IPS-18c (cell line): Measurements from ENCODE around the gene FOXE3.
"Not testable (repeated sequence)": the region's sequence is repeated elsewhere in the genome, so short reads cannot be mapped to it uniquely, and the experiment has no call there.

Source experiments
- H3K4me3 ChIP-seq: 2 replicates; pipeline ENCODE4 v1.7.0; 2013; ENCODE audit warnings: low read depth, mild to moderate bottlenecking, low read length, moderate library complexity; ENCODE audit not compliant: insufficient read depth
- H3K9me3 ChIP-seq: one replicate; pipeline ENCODE4 v1.6.1; 2013; ENCODE audit warnings: mild to moderate bottlenecking, low read length, moderate library complexity; ENCODE audit not compliant: control insufficient read depth, insufficient read depth

Gene FOXE3

GRCh38 chr1:47457547-47457946 is 41.5 kb downstream of the FOXE3 start:
- not testable (repeated sequence) for H3K9me3 ChIP-seq, H3K4me3 ChIP-seq

- Histone ChIP-seq H3K4me3 (peak overlapping the region; percentile 4; the same call in 1 of the 2 replicates), H3K9me3 (no peaks in the 10 kb centered on the region)
These were observed 43.2 kb downstream of the FOXE3 start for GRCh38 chr1:47459253-47459788.

- Histone ChIP-seq H3K9me3 (no peaks in the 10 kb centered on the region), H3K4me3 (no peak overlapping the region)
These were observed 44.0 kb downstream of the FOXE3 start for GRCh38 chr1:47460040-47460439.

GRCh38 chr1:47460456-47460855 is 44.4 kb downstream of the FOXE3 start:
- no peaks in the 10 kb centered on the region for H3K9me3 ChIP-seq
- H3K4me3 ChIP-seq = no peak overlapping the region

GRCh38 chr1:47465605-47466004 is 49.5 kb downstream of the FOXE3 start:
- no peak overlapping the region for H3K4me3 ChIP-seq
- H3K9me3 ChIP-seq = no peaks in the 10 kb centered on the region
